Measurements from ENCODE around the gene TAGLN2. TPM values are rescaled to one million over a fixed set of nuclear protein-coding genes. Genes with fewer than 3 reads are reported as not detected.

The TAGLN2 gene
- total RNA-seq, 1 donor from 2014 or later = 435 TPM

- H3K4me3 ChIP-seq = no peak overlapping the region
- no peak for TF ChIP-seq CTCF (IDR thresholded peaks at IDR 0.05)
- intact Hi-C loops (cut with DNase I) = no loop called here
- H3K27ac ChIP-seq = no peak overlapping the region
- ATAC-seq (no peak), DNase-seq (no peak)
- H3K36me3 ChIP-seq = no peaks in the 10 kb centered on the region
- no peaks in the 10 kb centered on the region for H3K27me3 ChIP-seq
- H3K4me1 ChIP-seq = no peaks in the 10 kb centered on the region
- no peaks in the 10 kb centered on the region for H3K9me3 ChIP-seq
Observed at GRCh38 chr1:159870704-159871103, 54.6 kb downstream of the TAGLN2 start.

- Histone ChIP-seq H3K27ac (no peak overlapping the region), H3K4me1 (no peaks in the 10 kb centered on the region)
- ATAC-seq = no peak
Observed at GRCh38 chr1:159869607-159870006, 55.7 kb downstream of the TAGLN2 start.

GRCh38 chr1:159869173-159869572 is 56.1 kb downstream of the TAGLN2 start:
- H3K4me3 ChIP-seq = no peak overlapping the region
- H3K4me1 ChIP-seq = no peaks in the 10 kb centered on the region
- DNase-seq = no peak
- intact Hi-C loops (cut with DNase I) = no loop called here
- no peak for TF ChIP-seq CTCF (IDR thresholded peaks at IDR 0.05)
- H3K9me3 ChIP-seq = no peaks in the 10 kb centered on the region
- no peaks in the 10 kb centered on the region for H3K36me3 ChIP-seq
- no peak for ATAC-seq
- H3K27me3 ChIP-seq = no peaks in the 10 kb centered on the region
- H3K27ac ChIP-seq = no peak overlapping the region

More at GRCh38 chr1:159869607-159870006, 55.7 kb downstream of the TAGLN2 start:
- Histone ChIP-seq H3K36me3 (no peaks in the 10 kb centered on the region), H3K4me3 (no peak overlapping the region), H3K27me3 (no peaks in the 10 kb centered on the region), H3K9me3 (no peaks in the 10 kb centered on the region)
- no peak for DNase-seq
- TF ChIP-seq CTCF (IDR thresholded peaks at IDR 0.05) = no peak
- intact Hi-C loops (cut with DNase I) = no loop called here

GRCh38 chr1:159868766-159869165 is 56.5 kb downstream of the TAGLN2 start:
- Histone ChIP-seq H3K36me3 (no peaks in the 10 kb centered on the region), H3K4me1 (no peaks in the 10 kb centered on the region), H3K9me3 (no peaks in the 10 kb centered on the region), H3K27me3 (no peaks in the 10 kb centered on the region), H3K27ac (no peak overlapping the region), H3K4me3 (no peak overlapping the region)
- intact Hi-C loops (cut with DNase I) = no loop called here
- DNase-seq = no peak
- no peak for ATAC-seq
- no peak for TF ChIP-seq CTCF (IDR thresholded peaks at IDR 0.05)

Small RNA genes lying within 50 kb of the gene (microRNA-seq; reads per million reads assigned to microRNA genes)
- gene MIR4259 (ENCODE audit: borderline microRNAs expressed) = not detected

Other genes starting within 250 kb of the TAGLN2 start
- gene CRP, start 210.9 kb downstream of the TAGLN2 start, total RNA-seq = 0.26 TPM
- gene DUSP23, start 144.5 kb downstream of the TAGLN2 start, total RNA-seq = 71.1 TPM
- gene FCRL6, start 123.1 kb downstream of the TAGLN2 start, total RNA-seq = 3.2 TPM
- 34.6 TPM for gene SLAMF8, start 98.6 kb downstream of the TAGLN2 start, total RNA-seq
- gene VSIG8, start 62.9 kb downstream of the TAGLN2 start, total RNA-seq = not detected
- gene CFAP45, start 25.3 kb downstream of the TAGLN2 start, total RNA-seq = 1.9 TPM
- 2.2 TPM for gene IGSF9, start 20.1 kb upstream of the TAGLN2 start, total RNA-seq
- gene SLAMF9, start 28.7 kb upstream of the TAGLN2 start, total RNA-seq = not detected
- 7.1 TPM for gene PIGM, start 106.5 kb upstream of the TAGLN2 start, total RNA-seq
- gene KCNJ10, start 144.7 kb upstream of the TAGLN2 start, total RNA-seq = not detected
- gene KCNJ9, start 156.0 kb upstream of the TAGLN2 start, total RNA-seq = not detected
- 37.5 TPM for gene IGSF8, start 173.1 kb upstream of the TAGLN2 start, total RNA-seq
- 5.6 TPM for gene ATP1A2, start 190.3 kb upstream of the TAGLN2 start, total RNA-seq
- gene ATP1A4, start 226.1 kb upstream of the TAGLN2 start, total RNA-seq = 0.96 TPM